Measurements from ENCODE around the gene MFAP4. TPM values are rescaled to one million over a fixed set of nuclear protein-coding genes. Genes with fewer than 3 reads are reported as not detected.

The MFAP4 gene
- total RNA-seq, 1 experiment from 2014 or later = not detected

- Mint-ChIP-seq H3K4me1 (ENCODE audit: low read depth, unreplicated experiment) (peaks cover 6% of the 10 kb centered on the region), H3K9me3 (ENCODE audit: unreplicated experiment) (no peaks in the 10 kb centered on the region)
Observed at GRCh38 chr17:19408346-19408710, 21.3 kb upstream of the MFAP4 start.

GRCh38 chr17:19407601-19408345 is 20.8 kb upstream of the MFAP4 start:
- intact Hi-C loops (cut with micrococcal nuclease; ENCODE audit: unreplicated experiment) = loop anchor here (5.0 kb wide), 1 partner anchor 40 kb away; no protein-coding TSS in a partner anchor
- H3K9me3 ChIP-seq = no peaks in the 10 kb centered on the region
- Mint-ChIP-seq H3K27ac (ENCODE audit: unreplicated experiment) (no peak overlapping the region), H3K36me3 (ENCODE audit: insufficient read depth, unreplicated experiment) (no peaks in the 10 kb centered on the region), H3K4me1 (ENCODE audit: low read depth, unreplicated experiment) (peaks cover 6% of the 10 kb centered on the region), H3K27me3 (ENCODE audit: insufficient read depth, unreplicated experiment) (peaks cover 3% of the 10 kb centered on the region), H3K4me3 (ENCODE audit: unreplicated experiment) (no peak overlapping the region), H3K9me3 (ENCODE audit: unreplicated experiment) (no peaks in the 10 kb centered on the region)
- H3K36me3 ChIP-seq (ENCODE audit: control insufficient read depth, insufficient read depth, low read length) = no peaks in the 10 kb centered on the region
- CTCF ChIA-PET = no interaction called here
- no TSS peak for BruUV-seq (replicated peaks)
- no peaks in the 10 kb centered on the region for H3K27me3 ChIP-seq (replicated peaks; ENCODE audit: control insufficient read depth, insufficient read depth, low read length)
- no peak for TF ChIP-seq CTCF (IDR thresholded peaks at IDR 0.05; ENCODE audit: insufficient read depth in 1 of 2, low read depth in 1 of 2, low read length in 1 of 2, severe bottlenecking in 1 of 2, unreplicated experiment in 1 of 2)
- no peaks in the 10 kb centered on the region for H3K4me1 ChIP-seq
- H3K4me3 ChIP-seq (ENCODE audit: low read depth, low read length) = no peak overlapping the region
- POLR2A ChIA-PET = no interaction called here
- DNase-seq = peak in 1 of 2 experiments; percentile 26

More at GRCh38 chr17:19408346-19408710, 21.3 kb upstream of the MFAP4 start:
- no peaks in the 10 kb centered on the region for H3K9me3 ChIP-seq
- DNase-seq = no peak
- intact Hi-C loops (cut with micrococcal nuclease; ENCODE audit: unreplicated experiment) = loop anchor here (5.0 kb wide), 1 partner anchor 39 kb away; no protein-coding TSS in a partner anchor
- BruUV-seq (replicated peaks) = no TSS peak
- no peak overlapping the region for H3K4me3 Mint-ChIP-seq (ENCODE audit: unreplicated experiment)
- H3K27me3 Mint-ChIP-seq (ENCODE audit: insufficient read depth, unreplicated experiment) = peaks cover 3% of the 10 kb centered on the region
- H3K27ac Mint-ChIP-seq (ENCODE audit: unreplicated experiment) = no peak overlapping the region
- ChIA-PET CTCF (no interaction called here), POLR2A (no interaction called here)
- H3K36me3 Mint-ChIP-seq (ENCODE audit: insufficient read depth, unreplicated experiment) = no peaks in the 10 kb centered on the region
- TF ChIP-seq CTCF (IDR thresholded peaks at IDR 0.05; ENCODE audit: insufficient read depth in 1 of 2, low read depth in 1 of 2, low read length in 1 of 2, severe bottlenecking in 1 of 2, unreplicated experiment in 1 of 2) = no peak
- H3K4me3 ChIP-seq (ENCODE audit: low read depth, low read length) = no peak overlapping the region
- H3K27me3 ChIP-seq (replicated peaks; ENCODE audit: control insufficient read depth, insufficient read depth, low read length) = no peaks in the 10 kb centered on the region
- no peaks in the 10 kb centered on the region for H3K4me1 ChIP-seq
- H3K36me3 ChIP-seq (ENCODE audit: control insufficient read depth, insufficient read depth, low read length) = no peaks in the 10 kb centered on the region

GRCh38 chr17:19405114-19405513 is 18.1 kb upstream of the MFAP4 start:
- Mint-ChIP-seq H3K27ac (ENCODE audit: unreplicated experiment) (no peak overlapping the region), H3K9me3 (ENCODE audit: unreplicated experiment) (no peaks in the 10 kb centered on the region), H3K4me1 (ENCODE audit: low read depth, unreplicated experiment) (peaks cover 2% of the 10 kb centered on the region), H3K4me3 (ENCODE audit: unreplicated experiment) (no peak overlapping the region), H3K36me3 (ENCODE audit: insufficient read depth, unreplicated experiment) (no peaks in the 10 kb centered on the region), H3K27me3 (ENCODE audit: insufficient read depth, unreplicated experiment) (peaks cover 3% of the 10 kb centered on the region)
- no peaks in the 10 kb centered on the region for H3K36me3 ChIP-seq (ENCODE audit: control insufficient read depth, insufficient read depth, low read length)
- no peaks in the 10 kb centered on the region for H3K27me3 ChIP-seq (replicated peaks; ENCODE audit: control insufficient read depth, insufficient read depth, low read length)
- intact Hi-C loops (cut with micrococcal nuclease; ENCODE audit: unreplicated experiment) = loop anchor here (5.0 kb wide), 1 partner anchor 42 kb away; no protein-coding TSS in a partner anchor
- BruUV-seq (replicated peaks) = no TSS peak
- ChIA-PET POLR2A (interaction anchor here (0.6 kb wide), 1 partner anchor 28 kb away, joined by 3 read pairs; no protein-coding TSS in a partner anchor), CTCF (no interaction called here)
- H3K9me3 ChIP-seq = no peaks in the 10 kb centered on the region
- no peak overlapping the region for H3K4me3 ChIP-seq (ENCODE audit: low read depth, low read length)
- H3K4me1 ChIP-seq = no peaks in the 10 kb centered on the region
- peak in 1 of 2 experiments; percentile 1 for DNase-seq
- no peak for TF ChIP-seq CTCF (IDR thresholded peaks at IDR 0.05; ENCODE audit: insufficient read depth in 1 of 2, low read depth in 1 of 2, low read length in 1 of 2, severe bottlenecking in 1 of 2, unreplicated experiment in 1 of 2)
